NCI-H2081 (cell line): ENCODE measurements around the gene NFKBIL1.
"Not testable (repeated sequence)": the region's sequence is repeated elsewhere in the genome, so short reads cannot be mapped to it uniquely, and the experiment has no call there.

Experiments
- DNase-seq, 2 experiments: peaks; one replicate each; lab custom pipeline; 2025; lab: John Stamatoyannopoulos, UW

Gene NFKBIL1

GRCh38 chr6:31580807-31581433, 33.5 kb downstream of the NFKBIL1 start:
- peak; percentile 70 to 76 for DNase-seq

GRCh38 chr6:31581434-31582229, 34.2 kb downstream of the NFKBIL1 start:
- DNase-seq = no peak

- DNase-seq = no peak
These were observed 34.8 kb downstream of the NFKBIL1 start, which contains the start of gene LTB for GRCh38 chr6:31582230-31582643. Gene LTB, minus strand, starts transcription at chr6:31582424. Its CDS starts 7 bp downstream, at chr6:31582417.

GRCh38 chr6:31585491-31585890, 38.1 kb downstream of the NFKBIL1 start:
- no peak for DNase-seq

- DNase-seq = no peak
These were observed 38.6 kb downstream of the NFKBIL1 start, which contains the start of gene LST1 for GRCh38 chr6:31586008-31586407. Gene LST1, plus strand, starts transcription at chr6:31586277. Its CDS starts 1,023 bp downstream, at chr6:31587300.

- DNase-seq = no peak
These were observed 39.3 kb downstream of the NFKBIL1 start for GRCh38 chr6:31586599-31587281.

- DNase-seq = no peak
These were observed 40.7 kb downstream of the NFKBIL1 start for GRCh38 chr6:31587791-31588777.

GRCh38 chr6:31588871-31589650, 41.7 kb downstream of the NFKBIL1 start:
- no peak for DNase-seq

- DNase-seq = not testable (repeated sequence)
These were observed 43.3 kb downstream of the NFKBIL1 start for GRCh38 chr6:31590691-31591090.

- DNase-seq = no peak
These were observed 45.0 kb downstream of the NFKBIL1 start for GRCh38 chr6:31592396-31592771.

GRCh38 chr6:31597006-31597405, 49.6 kb downstream of the NFKBIL1 start:
- DNase-seq = peak in 1 of 2 experiments; percentile 10

- DNase-seq = no peak
These were observed 59.9 kb downstream of the NFKBIL1 start for GRCh38 chr6:31607317-31607716.
